Smooth muscle cell (in vitro differentiated cells): ENCODE data around the gene SHH. TPM values are rescaled to one million over a fixed set of nuclear protein-coding genes. Genes with fewer than 3 reads are reported as not detected.

Experiments
- DNase-seq: peaks from one replicate; lab custom pipeline; 2025; ENCODE audit not compliant: unreplicated experiment; lab: John Stamatoyannopoulos, UW
- H2AFZ ChIP-seq: fragments of 200-600 bp; sonication (generic); 2 replicates; pipeline ENCODE4 v1.6.0; 2016; ENCODE audit warnings: antibody characterized with exemption, low read depth, mild to moderate bottlenecking
- H3F3A ChIP-seq: fragments of 200-600 bp; sonication (generic); 2 replicates; pipeline ENCODE4 v1.6.0; 2017; ENCODE audit warnings: antibody characterized with exemption, low read depth
- H3K27ac ChIP-seq: fragments of 200-600 bp; sonication (generic); 2 replicates; pipeline ENCODE4 v1.5.1; 2016; ENCODE audit warnings: low read depth, mild to moderate bottlenecking
- H3K27me3 ChIP-seq: fragments of 200-600 bp; sonication (generic); 2 replicates; pipeline ENCODE4 v1.6.1; 2016; ENCODE audit warnings: low read depth, mild to moderate bottlenecking
- H3K36me3 ChIP-seq: fragments of 200-600 bp; sonication (generic); 2 replicates; pipeline ENCODE4 v1.5.1; 2016; ENCODE audit warnings: low read depth
- H3K4me1 ChIP-seq: fragments of 200-600 bp; sonication (generic); 2 replicates; pipeline ENCODE4 v1.5.1; 2016; ENCODE audit warnings: low read depth
- H3K4me2 ChIP-seq: fragments of 200-600 bp; sonication (generic); 2 replicates; pipeline ENCODE4 v1.6.0; 2016; ENCODE audit warnings: mild to moderate bottlenecking
- H3K4me3 ChIP-seq: fragments of 200-600 bp; sonication (generic); 2 replicates; pipeline ENCODE4 v1.5.1; 2016; ENCODE audit warnings: mild to moderate bottlenecking
- H3K79me2 ChIP-seq: fragments of 200-600 bp; sonication (generic); 2 replicates; pipeline ENCODE4 v1.6.0; 2016; ENCODE audit warnings: low read depth, mild to moderate bottlenecking
- H3K9ac ChIP-seq: fragments of 200-600 bp; sonication (generic); 2 replicates; pipeline ENCODE4 v1.6.0; 2016; ENCODE audit warnings: low read depth
- H3K9me3 ChIP-seq: fragments of 200-600 bp; sonication (generic); replicated peaks from 2 replicates; pipeline ENCODE4 v1.5.1; 2016; ENCODE audit warnings: low read depth
- H4K20me1 ChIP-seq: fragments of 200-600 bp; sonication (generic); 2 replicates; pipeline ENCODE4 v1.6.0; 2016; ENCODE audit warnings: low read depth
- CTCF ChIP-seq: fragments of 200-600 bp; sonication (generic); IDR thresholded peaks from 2 replicates; pipeline ENCODE4 v1.5.1; 2017; ENCODE audit warnings: borderline replicate concordance, mild to moderate bottlenecking, antibody characterized with exemption; ENCODE audit not compliant: insufficient read depth, poor library complexity, severe bottlenecking
- WGBS: methylation state at CpG from one replicate; pipeline ENCODE4 v1.1.7; 2016; ENCODE audit warnings: low lambda C conversion rate; 5-methylcytosine and 5-hydroxymethylcytosine counted together
- polyA plus RNA-seq: library from polyadenylated mRNA; unstranded; fragments of >200 nt; fragmentation: Nextera tagmentation; extraction: Ambion mirVana; gene quantifications from 2 replicates; pipeline ENCODE4 v1.2.1, GENCODE V29; 2016
- total RNA-seq: library from RNA; depleted of rRNA; stranded (reverse); fragments of >200 nt; gene quantifications from 2 replicates; pipeline ENCODE4 v1.2.3, GENCODE V29; 2014

SHH gene
- total and polyA plus RNA-seq, 2 experiments from 2014 or later, result not detected

GRCh38 chr7:155814316-155815276 lies 2.3 kb upstream of the SHH start:
- Histone ChIP-seq H3K9me3 (no peaks in the 10 kb centered on the region), H3K27me3 (peaks cover 65% of the 10 kb centered on the region), H3K4me3 (no peak overlapping the region), H3K4me2 (no peak overlapping the region), H3K9ac (no peak overlapping the region), H3K4me1 (peaks cover 16% of the 10 kb centered on the region), H4K20me1 (no peaks in the 10 kb centered on the region), H3K79me2 (no peaks in the 10 kb centered on the region), H3K36me3 (no peaks in the 10 kb centered on the region), H3F3A (no peaks in the 10 kb centered on the region), H2AFZ (no peak overlapping the region), H3K27ac (no peak overlapping the region)
- DNase-seq, result no peak
- whole genome bisulfite sequencing, result 49% methylated on average over 15 of the region's 22 CpGs
- no peak for TF ChIP-seq CTCF

GRCh38 chr7:155813546-155814315 lies 1.5 kb upstream of the SHH start:
- H3K27ac ChIP-seq, result no peak overlapping the region
- no peak overlapping the region for H3K9ac ChIP-seq
- peaks cover 23% of the 10 kb centered on the region for H3K4me1 ChIP-seq
- 49% methylated on average over 13 of the region's 19 CpGs for WGBS
- no peaks in the 10 kb centered on the region for H3K9me3 ChIP-seq
- H3K36me3 ChIP-seq, result no peaks in the 10 kb centered on the region
- no peak for TF ChIP-seq CTCF
- H4K20me1 ChIP-seq, result no peaks in the 10 kb centered on the region
- no peaks in the 10 kb centered on the region for H3F3A ChIP-seq
- no peak overlapping the region for H2AFZ ChIP-seq
- no peak for DNase-seq
- H3K27me3 ChIP-seq, result peaks cover 74% of the 10 kb centered on the region
- H3K79me2 ChIP-seq, result no peaks in the 10 kb centered on the region
- no peak overlapping the region for H3K4me3 ChIP-seq
- no peak overlapping the region for H3K4me2 ChIP-seq

GRCh38 chr7:155813125-155813524 lies 862 bp upstream of the SHH start:
- Histone ChIP-seq H3K9me3 (no peaks in the 10 kb centered on the region), H3K27ac (no peak overlapping the region), H3K9ac (no peak overlapping the region), H3K4me1 (peaks cover 29% of the 10 kb centered on the region), H3K4me3 (no peak overlapping the region), H2AFZ (no peak overlapping the region), H3K27me3 (peaks cover 80% of the 10 kb centered on the region), H3K4me2 (no peak overlapping the region), H3K79me2 (no peaks in the 10 kb centered on the region), H3K36me3 (no peaks in the 10 kb centered on the region), H4K20me1 (no peaks in the 10 kb centered on the region), H3F3A (no peaks in the 10 kb centered on the region)
- DNase-seq, result no peak
- TF ChIP-seq CTCF, result no peak
- 65% methylated on average over 7 of the region's 8 CpGs for WGBS
